ENCODE data around the gene SERPINA9.

DNA sequence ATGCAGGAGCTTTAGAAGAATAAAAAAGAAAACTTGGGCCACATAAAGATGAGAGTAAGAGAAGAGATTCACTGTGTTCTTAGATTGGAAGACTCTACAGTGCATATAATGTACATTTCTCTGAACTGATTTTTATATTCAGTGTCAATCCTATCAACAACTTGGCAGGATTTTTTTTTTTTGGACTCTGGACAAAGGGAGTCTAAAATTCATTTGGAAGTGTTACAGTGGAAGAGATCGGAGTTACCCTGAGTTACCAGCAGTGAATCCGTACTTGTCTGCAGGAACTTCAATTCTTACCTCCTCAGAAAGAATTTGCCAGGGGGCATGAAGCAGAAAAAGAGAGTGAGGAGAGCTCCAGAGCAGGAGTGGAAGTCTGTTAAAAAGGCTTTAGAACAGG lies 47.4 kb downstream of the SERPINA9 start:
- TF ChIP-seq, protein P1, sequence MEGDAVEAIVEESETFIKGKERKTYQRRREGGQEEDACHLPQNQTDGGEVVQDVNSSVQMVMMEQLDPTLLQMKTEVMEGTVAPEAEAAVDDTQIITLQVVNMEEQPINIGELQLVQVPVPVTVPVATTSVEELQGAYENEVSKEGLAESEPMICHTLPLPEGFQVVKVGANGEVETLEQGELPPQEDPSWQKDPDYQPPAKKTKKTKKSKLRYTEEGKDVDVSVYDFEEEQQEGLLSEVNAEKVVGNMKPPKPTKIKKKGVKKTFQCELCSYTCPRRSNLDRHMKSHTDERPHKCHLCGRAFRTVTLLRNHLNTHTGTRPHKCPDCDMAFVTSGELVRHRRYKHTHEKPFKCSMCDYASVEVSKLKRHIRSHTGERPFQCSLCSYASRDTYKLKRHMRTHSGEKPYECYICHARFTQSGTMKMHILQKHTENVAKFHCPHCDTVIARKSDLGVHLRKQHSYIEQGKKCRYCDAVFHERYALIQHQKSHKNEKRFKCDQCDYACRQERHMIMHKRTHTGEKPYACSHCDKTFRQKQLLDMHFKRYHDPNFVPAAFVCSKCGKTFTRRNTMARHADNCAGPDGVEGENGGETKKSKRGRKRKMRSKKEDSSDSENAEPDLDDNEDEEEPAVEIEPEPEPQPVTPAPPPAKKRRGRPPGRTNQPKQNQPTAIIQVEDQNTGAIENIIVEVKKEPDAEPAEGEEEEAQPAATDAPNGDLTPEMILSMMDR (IDR thresholded peaks at IDR 0.05; ENCODE audit: borderline replicate concordance, extremely low read depth, low read length, poor library complexity, severe bottlenecking): no peak
- TF ChIP-seq EZH2 (IDR thresholded peaks at IDR 0.05; ENCODE audit: borderline replicate concordance, low read depth, low read length, severe bottlenecking): no peak
